ENCODE results near the gene ATXN10. TPM values are rescaled to one million over a fixed set of nuclear protein-coding genes. Genes with fewer than 3 reads are reported as not detected.

Gene ATXN10
- total and polyA plus RNA-seq, 2 experiments from 2014 or later: 99.0 to 163 TPM

- no peak for TF ChIP-seq ZNF462 (CRISPR knock-in tag; IDR thresholded peaks at IDR 0.05)
- TF ChIP-seq EZH2 (IDR thresholded peaks at IDR 0.05; ENCODE audit: low read depth, unreplicated experiment): no peak
- TF ChIP-seq EZH2phosphoT487 (IDR thresholded peaks at IDR 0.05; ENCODE audit: unreplicated experiment): no peak
- no peak for TF ChIP-seq ZNF114 (CRISPR knock-in tag; IDR thresholded peaks at IDR 0.05)
- no peak for TF ChIP-seq JUNB (IDR thresholded peaks at IDR 0.05; ENCODE audit: unreplicated experiment)
- no peak for TF ChIP-seq POLR2AphosphoS5 (IDR thresholded peaks at IDR 0.05; ENCODE audit: low read depth)
- no peak for TF ChIP-seq NANOG (IDR thresholded peaks at IDR 0.05; ENCODE audit: borderline replicate concordance)
- no peak for TF ChIP-seq ETS1 (IDR thresholded peaks at IDR 0.05)
Observed at GRCh38 chr22:45893516-45893915, 221.9 kb downstream of the ATXN10 start (continued).

Small RNA genes within 50 kb of the gene (microRNA-seq; reads per million reads assigned to microRNA genes)
- gene MIR4762: not detected

Small RNA genes within 50 kb of the gene (small RNA-seq; reads per million reads assigned to genes)
- gene MIR4762 (ENCODE audit: low replicate concordance) (not detected), gene RNU6-1161P (ENCODE audit: low replicate concordance) (not detected)

Other genes starting within 250 kb of the ATXN10 start
- gene FBLN1, start 169.0 kb upstream of the ATXN10 start, total RNA-seq (2014; rRNA removed; shearing (Covaris generic)): 134 and 137 TPM in 2 replicates
- gene FBLN1, start 169.0 kb upstream of the ATXN10 start, polyA plus RNA-seq (2016; fragmentation: Nextera tagmentation; extraction: Ambion mirVana): 88.4 and 90.1 TPM in 2 replicates

Measured in GM23338 (cell line).